HG03432 (cell line): Measurements from ENCODE around the gene MAST4.

Source experiments
- ATAC-seq: cut with Tn5 transposase; IDR thresholded peaks from one replicate; pipeline ENCODE4 v1.9.1; 2021; ENCODE audit warnings: mild to moderate bottlenecking, moderate library complexity; ENCODE audit not compliant: unreplicated experiment

MAST4 gene

DNA sequence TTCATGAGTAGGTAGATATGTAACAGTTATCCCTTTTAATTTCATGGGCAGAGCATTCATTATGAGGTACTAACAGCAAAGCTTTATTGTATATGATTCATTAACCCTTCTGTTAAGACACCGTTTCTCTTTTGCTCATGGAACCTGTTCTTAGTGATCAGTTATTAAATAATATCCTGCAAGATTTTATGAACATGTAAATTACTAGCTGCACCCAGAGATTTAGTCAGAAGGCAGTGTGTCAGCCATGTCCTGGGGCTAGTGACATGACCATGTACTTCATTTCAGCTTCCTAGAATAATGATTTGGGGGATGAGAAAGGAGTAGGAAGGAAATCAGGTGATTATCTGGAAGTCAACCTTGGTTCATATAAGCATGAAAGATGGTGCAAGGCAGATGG lies 7.0 kb downstream of the MAST4 start:
- ATAC-seq: no peak

DNA sequence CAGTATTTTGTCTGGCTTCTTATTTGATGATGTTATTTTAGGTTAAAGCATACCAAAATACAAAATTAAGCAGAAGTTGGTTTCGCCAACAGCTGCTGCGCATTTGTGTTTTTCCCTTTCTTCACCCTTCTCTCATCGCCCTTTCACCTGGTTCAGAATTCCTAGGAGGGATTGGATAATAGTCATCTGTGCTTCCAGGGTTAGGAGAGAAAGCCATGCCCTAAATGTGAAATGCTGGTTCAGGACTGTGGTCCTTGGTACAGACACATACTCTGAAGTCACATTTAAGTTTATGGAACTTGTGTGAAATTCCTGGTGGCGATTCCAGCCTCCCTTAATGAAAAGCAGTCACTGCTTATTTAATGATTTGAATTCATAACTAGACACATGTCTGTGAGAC lies 7.7 kb downstream of the MAST4 start:
- ATAC-seq: no peak

GRCh38 chr5:66606713-66607112 lies 10.5 kb downstream of the MAST4 start:
- no peak for ATAC-seq

GRCh38 chr5:66608501-66608900 lies 12.3 kb downstream of the MAST4 start:
- ATAC-seq: no peak

- ATAC-seq: peak; percentile 58
Observed at GRCh38 chr5:66609615-66610014, 13.4 kb downstream of the MAST4 start.

DNA sequence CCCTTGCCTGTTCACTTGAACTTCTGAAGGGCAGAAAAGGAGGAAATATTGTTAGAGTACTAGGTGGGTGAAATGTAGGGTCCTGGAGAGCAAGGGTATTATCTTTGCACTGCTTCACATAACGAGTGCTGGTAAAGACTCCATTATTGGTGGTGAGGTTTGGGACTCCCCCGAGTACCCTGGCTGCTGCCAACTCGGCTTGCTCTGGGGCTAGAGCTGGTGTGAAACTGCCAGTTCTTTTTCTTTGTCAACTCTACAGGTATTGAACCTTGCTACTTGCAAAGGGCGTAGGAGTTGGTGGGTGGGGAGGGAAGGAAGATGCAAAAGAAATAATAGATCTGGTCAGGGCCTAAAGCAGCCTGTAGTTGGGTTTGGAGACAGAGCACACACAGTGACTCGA lies 16.0 kb downstream of the MAST4 start:
- no peak for ATAC-seq

DNA sequence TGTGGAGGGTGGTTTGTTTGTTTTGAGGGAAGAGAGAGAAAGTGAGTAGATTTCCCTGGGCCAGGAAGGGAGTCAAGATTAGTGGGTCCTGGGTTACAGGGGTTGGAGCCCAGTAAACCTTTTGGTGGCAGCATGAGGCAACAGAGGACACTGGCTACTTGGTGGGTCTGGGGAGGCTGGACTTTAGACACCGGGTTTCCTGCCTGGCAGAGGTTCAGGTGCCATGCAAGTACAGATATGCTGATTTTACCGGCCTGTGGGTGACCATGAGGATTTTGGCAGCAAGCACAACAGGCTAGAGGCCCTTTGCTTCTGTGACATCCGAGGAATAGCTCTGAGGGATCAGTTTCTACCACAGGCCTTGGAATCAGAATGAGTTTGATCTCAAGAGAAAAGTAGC lies 18.9 kb downstream of the MAST4 start:
- ATAC-seq: no peak

GRCh38 chr5:66615894-66616293 lies 19.7 kb downstream of the MAST4 start:
- no peak for ATAC-seq

GRCh38 chr5:66616520-66617225 lies 20.5 kb downstream of the MAST4 start:
- no peak for ATAC-seq

DNA sequence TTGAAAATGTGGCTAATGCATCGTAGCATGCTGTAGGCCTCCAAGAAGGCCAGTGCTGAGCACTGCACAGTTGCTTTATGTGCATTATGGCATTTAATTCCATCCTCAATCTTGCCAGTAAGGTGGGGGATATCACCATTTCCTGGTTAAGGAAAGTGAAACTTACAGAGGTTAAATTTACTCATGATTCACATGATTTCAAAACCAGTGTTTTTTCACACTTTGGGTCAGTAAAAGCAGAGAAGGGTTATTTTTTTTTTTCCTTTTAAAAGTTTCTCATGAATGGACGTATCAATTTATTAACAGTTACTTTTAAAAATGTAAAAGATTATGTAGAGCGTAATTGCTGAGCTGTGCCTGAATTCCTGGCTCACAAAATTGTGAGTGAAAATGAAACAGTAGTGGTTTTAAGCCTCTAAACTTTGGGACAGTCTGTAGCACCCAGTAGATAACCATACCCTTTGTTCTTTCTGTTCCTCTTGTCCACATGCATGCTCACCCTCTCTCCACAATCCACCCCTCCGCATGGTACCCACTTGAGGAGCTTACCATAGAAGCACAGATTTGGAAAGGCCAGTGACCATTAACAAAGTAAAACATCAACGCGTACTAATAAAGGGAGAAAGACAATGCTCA lies 21.2 kb downstream of the MAST4 start:
- ATAC-seq: peak; percentile 62

DNA sequence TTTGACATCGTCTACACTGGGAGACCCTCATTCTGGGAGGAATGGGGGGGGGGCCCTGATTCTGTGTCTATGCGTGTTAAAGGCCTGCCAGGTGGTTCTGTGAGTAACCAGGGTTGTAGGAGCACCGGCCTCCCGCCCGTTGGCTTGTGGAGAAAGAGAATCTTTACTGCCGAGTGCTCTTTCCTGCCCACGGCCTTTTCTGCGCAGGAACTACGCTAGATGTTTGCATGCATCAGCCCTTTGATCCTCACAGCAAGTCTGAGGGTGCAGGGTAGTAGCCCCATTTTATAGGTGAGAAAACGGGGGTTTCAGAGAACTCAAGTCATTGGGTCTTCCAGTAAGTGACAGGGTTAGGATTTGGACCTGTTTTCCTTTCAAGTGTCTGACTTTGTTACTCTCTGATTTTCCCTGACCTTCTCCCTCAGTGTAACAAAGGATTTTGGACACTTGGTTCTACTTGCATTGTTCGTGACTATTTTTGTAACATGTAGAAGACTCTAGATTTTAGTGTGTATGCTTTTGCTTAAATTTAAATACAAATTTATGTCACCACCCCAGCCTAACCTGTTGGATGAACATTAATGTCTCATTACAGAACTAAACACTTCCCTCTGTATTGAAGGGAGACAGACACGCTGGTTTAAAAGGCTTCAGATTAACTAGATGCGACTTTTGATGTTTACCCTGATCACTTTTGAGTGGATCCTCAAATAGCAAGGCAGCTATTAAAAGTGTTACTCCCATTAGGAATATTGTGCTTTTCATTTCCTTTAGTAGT lies 22.0 kb downstream of the MAST4 start:
- ATAC-seq: no peak

GRCh38 chr5:66620711-66621110 lies 24.5 kb downstream of the MAST4 start:
- ATAC-seq: no peak

DNA sequence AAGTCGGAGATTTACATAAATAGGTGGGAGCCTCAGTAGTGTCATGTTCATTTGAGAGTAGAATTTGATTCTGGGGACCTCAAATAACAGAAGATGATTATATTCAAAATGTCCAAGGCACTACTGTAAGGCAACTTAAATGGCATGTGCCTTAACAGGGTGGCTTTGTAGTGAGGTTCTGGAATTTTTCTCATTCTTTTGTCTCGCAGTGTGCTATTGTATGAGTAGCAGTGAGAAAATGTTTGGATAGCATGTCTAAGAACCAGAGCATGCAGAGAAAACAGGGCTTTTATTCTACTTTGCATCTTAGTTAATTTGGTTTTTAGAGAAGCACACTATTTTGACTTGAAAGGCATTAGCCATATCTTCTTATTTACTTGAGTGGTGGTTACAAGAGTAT lies 25.0 kb downstream of the MAST4 start:
- ATAC-seq: no peak

DNA sequence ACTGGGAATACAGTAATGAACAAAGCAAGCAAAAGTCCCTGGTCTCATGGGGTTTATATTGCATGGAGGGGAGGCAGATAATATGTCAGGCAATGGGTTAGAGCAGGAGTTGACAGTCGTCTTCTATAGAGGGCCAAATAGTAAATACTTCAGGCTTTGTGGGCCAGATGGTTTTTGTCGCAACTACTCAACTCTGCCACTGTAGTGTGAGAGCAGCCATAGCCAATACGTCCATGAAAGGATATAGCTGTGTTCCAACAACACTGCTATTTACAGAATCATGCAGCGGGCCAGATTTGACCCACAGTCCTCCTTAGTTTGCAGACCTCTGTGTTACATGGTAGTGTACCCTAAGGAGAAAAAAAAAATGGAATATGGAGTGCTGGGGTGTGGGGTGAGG lies 25.5 kb downstream of the MAST4 start:
- no peak for ATAC-seq

DNA sequence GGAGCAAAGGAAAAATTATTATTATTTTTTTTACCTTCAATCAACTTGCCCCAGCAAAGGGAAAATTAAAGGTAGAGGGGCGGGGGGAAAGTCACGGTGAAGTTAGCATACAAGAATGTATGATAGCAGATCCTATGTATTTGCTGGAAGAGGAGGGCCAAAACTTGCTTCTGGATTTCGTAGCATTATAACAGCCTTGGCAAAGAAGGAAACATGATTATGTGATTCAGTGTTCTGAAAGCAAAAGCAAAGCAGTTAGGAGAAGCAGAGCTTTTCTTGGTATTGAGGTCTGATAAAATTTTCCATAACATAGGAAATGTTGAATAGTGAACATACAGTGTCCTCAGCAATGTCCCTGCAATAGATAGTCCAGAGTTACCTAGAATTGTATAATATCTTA lies 32.4 kb downstream of the MAST4 start:
- no peak for ATAC-seq

- ATAC-seq: no peak
Observed at GRCh38 chr5:66629446-66629845, 33.3 kb downstream of the MAST4 start.

GRCh38 chr5:66633754-66634153 lies 37.6 kb downstream of the MAST4 start:
- no peak for ATAC-seq

- ATAC-seq: no peak
Observed at GRCh38 chr5:66634601-66635000, 38.4 kb downstream of the MAST4 start.

- no peak for ATAC-seq
Observed at GRCh38 chr5:66637994-66638393, 41.8 kb downstream of the MAST4 start.

DNA sequence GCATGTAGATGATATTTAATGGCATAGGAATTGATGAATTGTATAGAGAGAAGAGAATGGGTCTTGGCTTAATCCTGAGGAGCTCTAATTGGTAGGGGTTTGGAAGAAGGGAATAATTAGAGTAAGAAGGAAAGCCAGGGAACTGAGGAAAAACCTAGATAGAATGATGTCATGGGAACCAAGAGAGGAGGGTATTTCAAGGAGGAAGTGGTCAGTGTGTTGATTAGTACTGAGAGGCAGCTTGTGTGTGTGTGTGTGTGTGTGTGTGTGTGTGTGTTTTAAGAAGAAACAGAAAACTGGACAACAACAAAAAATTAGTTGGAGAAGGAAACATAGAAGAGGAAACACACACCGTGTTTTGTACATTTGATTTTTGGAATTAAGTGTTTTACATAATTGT lies 42.8 kb downstream of the MAST4 start:
- no peak for ATAC-seq

- ATAC-seq: no peak
Observed at GRCh38 chr5:66642538-66642937, 46.3 kb downstream of the MAST4 start.

DNA sequence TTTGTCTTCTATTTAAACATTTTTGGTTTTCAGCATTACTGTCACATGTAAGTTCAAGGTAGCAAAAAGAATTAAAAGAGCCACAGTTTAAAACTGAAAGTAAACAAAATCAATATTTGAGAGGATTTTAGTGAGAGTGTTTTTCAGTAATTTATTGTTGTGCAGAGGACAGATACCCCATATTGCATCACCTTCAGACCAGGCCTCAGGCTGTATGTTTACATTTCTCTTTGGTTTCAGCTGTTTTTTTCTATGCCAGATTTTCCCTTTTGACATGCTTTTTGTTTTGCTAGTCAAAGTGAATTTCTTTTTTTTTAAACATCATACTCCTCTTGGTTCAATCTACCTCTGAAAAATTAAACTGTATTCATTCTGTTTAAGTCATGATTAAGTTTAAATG lies 47.2 kb downstream of the MAST4 start:
- no peak for ATAC-seq
